Left ventricle myocardium inferior (tissue), 1 donor: ENCODE data around the gene LHB. TPM values are rescaled to one million over a fixed set of nuclear protein-coding genes. Genes with fewer than 3 reads are reported as not detected.

Experiments
- DNase-seq: peaks from one replicate; pipeline ENCODE4 v3.0.0-alpha.2; 2020
- H3K27ac ChIP-seq: fragments of 200-600 bp; replicated peaks from 2 replicates; pipeline ENCODE4 v1.8.0; 2021
- H3K27me3 ChIP-seq: fragments of 200-600 bp; 2 replicates; pipeline ENCODE4 v1.8.0; 2021; ENCODE audit warnings: low read depth
- H3K36me3 ChIP-seq: fragments of 200-600 bp; 2 replicates; pipeline ENCODE4 v1.8.0; 2021
- H3K4me1 ChIP-seq: fragments of 200-600 bp; 2 replicates; pipeline ENCODE4 v1.8.0; 2021
- H3K4me3 ChIP-seq: fragments of 200-600 bp; 2 replicates; pipeline ENCODE4 v1.8.0; 2021; ENCODE audit warnings: mild to moderate bottlenecking, moderate library complexity
- H3K9me3 ChIP-seq: fragments of 200-600 bp; replicated peaks from 2 replicates; pipeline ENCODE4 v1.8.0; 2021
- intact Hi-C: fragments of 100-400 bp; cut with micrococcal nuclease; formaldehyde crosslinking; loops from one replicate; pipeline ENCODE4 v1.11.0; 2022
- total RNA-seq: library from RNA; stranded (reverse); fragmentation: NEBNext Ultra II Directional; extraction: Animal tissue kit (Norgen Biotek cat#: 25700); gene quantifications from one replicate; pipeline ENCODE4 v1.2.1, GENCODE V29; 2021
- TF ChIP-seq, protein P1 (sequence below): fragments of 200-600 bp; IDR thresholded peaks from 2 replicates; pipeline ENCODE4 v1.8.0; 2021; ENCODE audit warnings: antibody characterized with exemption, mild to moderate bottlenecking, borderline replicate concordance
- donor health status: DM: no; HTN: yes; CAD: no; lungs with severe emphysema.

LHB gene
- total RNA-seq, 1 donor from 2014 or later, result not detected

DNA sequence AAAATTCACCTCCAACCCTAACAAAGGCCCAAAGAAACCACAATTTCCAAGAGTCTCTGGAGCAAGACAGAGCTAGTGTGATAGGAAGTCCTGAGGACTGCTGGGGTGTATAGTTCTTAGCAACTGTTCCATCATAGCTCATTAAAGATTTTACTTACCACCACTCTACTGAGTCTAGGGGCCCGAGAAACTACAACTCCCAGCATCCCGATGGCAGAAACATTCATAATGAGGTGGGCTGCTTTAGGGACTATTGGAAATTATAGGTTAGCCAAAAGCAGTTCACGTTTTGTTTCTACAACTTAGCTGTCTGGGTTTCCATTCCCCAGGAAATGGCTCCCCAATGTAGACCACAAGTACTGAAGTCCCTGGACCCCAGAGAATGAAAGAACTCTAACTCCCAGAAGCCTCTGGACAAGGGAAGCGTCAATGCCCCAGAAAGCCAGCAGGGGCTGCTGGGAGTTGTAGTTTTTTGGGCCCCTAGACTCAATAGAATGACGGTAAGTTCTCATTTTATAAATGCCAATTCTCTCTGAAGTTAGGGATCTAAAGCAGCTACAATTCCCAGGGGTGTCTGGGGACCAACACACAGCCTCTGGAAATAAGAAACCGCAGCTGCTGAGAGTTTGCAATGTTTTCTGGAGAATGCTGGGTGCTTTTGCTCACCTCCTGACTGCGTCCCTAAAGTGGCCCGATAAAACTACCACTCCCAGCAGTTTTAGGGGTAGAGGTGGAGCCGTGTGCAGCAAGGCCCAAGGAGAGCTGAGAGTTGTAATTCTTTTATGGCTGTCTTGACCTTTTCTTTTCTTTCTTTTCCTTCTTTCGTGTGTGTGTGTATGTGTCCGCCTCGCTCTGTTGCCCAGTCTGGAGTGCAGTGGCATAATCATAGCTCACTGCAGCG, 40.7 kb downstream of the LHB start:
- peaks cover 36% of the 10 kb centered on the region for H3K4me1 ChIP-seq
- no peaks in the 10 kb centered on the region for H3K9me3 ChIP-seq
- H3K27ac ChIP-seq, result peak overlapping the region; percentile 91
- peaks cover 70% of the 10 kb centered on the region for H3K36me3 ChIP-seq
- H3K27me3 ChIP-seq, result no peaks in the 10 kb centered on the region
- no peak overlapping the region for H3K4me3 ChIP-seq
- intact Hi-C loops, result no loop called here
- no peak for DNase-seq
- TF ChIP-seq, protein P1, sequence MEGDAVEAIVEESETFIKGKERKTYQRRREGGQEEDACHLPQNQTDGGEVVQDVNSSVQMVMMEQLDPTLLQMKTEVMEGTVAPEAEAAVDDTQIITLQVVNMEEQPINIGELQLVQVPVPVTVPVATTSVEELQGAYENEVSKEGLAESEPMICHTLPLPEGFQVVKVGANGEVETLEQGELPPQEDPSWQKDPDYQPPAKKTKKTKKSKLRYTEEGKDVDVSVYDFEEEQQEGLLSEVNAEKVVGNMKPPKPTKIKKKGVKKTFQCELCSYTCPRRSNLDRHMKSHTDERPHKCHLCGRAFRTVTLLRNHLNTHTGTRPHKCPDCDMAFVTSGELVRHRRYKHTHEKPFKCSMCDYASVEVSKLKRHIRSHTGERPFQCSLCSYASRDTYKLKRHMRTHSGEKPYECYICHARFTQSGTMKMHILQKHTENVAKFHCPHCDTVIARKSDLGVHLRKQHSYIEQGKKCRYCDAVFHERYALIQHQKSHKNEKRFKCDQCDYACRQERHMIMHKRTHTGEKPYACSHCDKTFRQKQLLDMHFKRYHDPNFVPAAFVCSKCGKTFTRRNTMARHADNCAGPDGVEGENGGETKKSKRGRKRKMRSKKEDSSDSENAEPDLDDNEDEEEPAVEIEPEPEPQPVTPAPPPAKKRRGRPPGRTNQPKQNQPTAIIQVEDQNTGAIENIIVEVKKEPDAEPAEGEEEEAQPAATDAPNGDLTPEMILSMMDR, result no peak

DNA sequence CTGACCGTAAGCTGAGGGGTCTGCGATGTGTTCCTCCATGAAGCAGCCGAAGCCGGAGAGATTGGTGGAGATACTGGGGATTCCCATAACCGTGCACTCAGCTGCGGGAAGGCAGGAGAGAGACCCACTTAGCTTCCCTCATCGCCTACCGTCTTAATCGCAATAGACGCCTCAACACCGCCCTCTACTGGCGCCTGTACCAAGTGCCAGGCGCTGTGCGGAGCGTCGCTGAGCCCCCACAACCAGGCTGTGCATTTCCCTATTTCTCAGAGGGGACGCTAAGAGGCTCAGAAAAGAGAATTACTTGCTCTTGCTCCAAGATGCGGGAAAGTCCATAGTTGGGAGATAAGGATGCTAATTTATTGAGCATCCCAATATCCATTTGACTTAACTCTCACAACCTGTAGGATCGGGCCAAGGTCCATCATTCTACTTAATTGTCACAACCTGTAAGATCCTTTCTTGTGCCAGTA, 45.9 kb downstream of the LHB start:
- intact Hi-C loops, result no loop called here
- Histone ChIP-seq H3K27ac (peak overlapping the region; percentile 25), H3K9me3 (no peaks in the 10 kb centered on the region), H3K27me3 (no peaks in the 10 kb centered on the region), H3K4me1 (peaks cover 53% of the 10 kb centered on the region), H3K4me3 (no peak overlapping the region), H3K36me3 (peaks cover 85% of the 10 kb centered on the region)
- peak; percentile 81 for DNase-seq
- TF ChIP-seq, protein P1, result peak; percentile 96

DNA sequence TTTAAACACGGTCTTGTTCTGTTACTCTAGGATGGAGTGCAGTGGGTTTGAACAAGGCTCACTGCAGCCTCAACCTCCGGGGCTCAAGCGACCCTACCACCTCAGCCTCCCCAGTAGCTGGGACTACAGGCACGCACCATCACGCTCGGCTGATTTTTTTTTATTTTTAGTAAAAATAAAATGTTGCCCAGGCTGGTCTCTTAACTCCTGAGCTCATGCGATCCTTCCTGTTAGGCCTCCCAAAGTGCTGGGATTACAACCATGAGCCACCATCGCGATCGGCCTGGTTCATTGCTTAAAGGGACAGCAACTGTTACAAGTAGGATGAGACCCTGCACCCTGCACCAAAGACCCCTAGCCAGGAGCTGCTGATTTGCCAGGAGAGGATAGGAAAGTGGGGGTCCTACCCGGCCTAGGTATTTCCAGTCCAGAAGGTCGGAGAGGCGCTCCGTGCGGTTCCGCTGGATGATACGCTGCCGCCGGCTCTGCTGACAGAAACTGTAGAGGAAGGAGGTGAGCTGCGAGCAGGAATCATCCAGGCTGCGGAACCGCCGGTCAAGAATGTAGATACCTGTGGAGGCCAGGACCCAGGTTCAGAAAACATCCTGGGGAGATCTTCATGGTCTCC, 46.6 kb downstream of the LHB start:
- Histone ChIP-seq H3K4me1 (peaks cover 61% of the 10 kb centered on the region), H3K9me3 (no peaks in the 10 kb centered on the region), H3K27ac (peak overlapping the region; percentile 25), H3K27me3 (no peaks in the 10 kb centered on the region), H3K4me3 (no peak overlapping the region), H3K36me3 (peaks cover 80% of the 10 kb centered on the region)
- intact Hi-C loops, result no loop called here
- TF ChIP-seq, protein P1, result no peak
- DNase-seq, result no peak

DNA sequence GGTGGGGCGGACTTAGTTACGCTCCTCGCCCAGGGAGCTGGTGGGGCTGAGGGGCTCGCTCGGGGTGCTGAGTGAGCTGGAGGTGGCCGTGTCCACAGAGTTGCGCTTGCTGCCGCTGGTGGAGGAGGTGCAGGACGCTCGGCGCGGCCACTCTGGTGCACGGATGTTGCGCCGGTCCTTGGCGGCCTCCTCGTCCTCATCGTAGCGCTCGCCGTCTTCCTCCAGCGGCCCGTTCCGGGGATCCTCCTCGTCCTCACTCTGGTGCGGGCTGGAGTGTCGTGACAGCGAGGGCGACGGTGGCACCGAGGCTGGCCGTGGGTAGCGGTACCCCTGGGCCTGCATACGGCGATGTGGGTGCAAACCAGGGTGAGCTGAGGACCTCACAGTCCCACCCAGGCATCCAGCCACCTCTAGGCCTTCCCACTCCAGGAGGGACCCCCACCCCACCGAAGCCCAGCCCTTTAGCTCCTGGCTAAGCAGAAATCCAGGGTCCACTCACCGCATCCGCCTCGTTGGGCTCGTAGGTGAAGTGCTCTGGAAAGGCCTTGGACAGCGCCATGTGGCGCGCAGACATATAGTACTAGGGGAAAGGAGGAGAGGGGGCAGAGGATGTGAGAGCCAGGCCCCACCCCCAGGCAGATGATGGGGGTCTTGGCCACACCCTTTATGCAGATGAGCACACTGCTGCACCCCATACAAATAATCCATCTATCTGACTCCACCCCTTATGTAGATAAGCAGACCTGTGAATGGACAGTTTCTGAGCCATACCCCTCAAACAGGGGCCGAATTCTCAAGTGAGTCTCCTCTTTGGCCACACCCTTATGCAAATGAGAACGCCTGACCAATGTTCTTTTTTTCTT, 47.4 kb downstream of the LHB start:
- Histone ChIP-seq H3K36me3 (peaks cover 75% of the 10 kb centered on the region), H3K4me1 (peaks cover 66% of the 10 kb centered on the region), H3K27ac (peak overlapping the region; percentile 94), H3K27me3 (no peaks in the 10 kb centered on the region), H3K9me3 (no peaks in the 10 kb centered on the region), H3K4me3 (no peak overlapping the region)
- TF ChIP-seq, protein P1, result no peak
- DNase-seq, result no peak
- intact Hi-C loops, result no loop called here

DNA sequence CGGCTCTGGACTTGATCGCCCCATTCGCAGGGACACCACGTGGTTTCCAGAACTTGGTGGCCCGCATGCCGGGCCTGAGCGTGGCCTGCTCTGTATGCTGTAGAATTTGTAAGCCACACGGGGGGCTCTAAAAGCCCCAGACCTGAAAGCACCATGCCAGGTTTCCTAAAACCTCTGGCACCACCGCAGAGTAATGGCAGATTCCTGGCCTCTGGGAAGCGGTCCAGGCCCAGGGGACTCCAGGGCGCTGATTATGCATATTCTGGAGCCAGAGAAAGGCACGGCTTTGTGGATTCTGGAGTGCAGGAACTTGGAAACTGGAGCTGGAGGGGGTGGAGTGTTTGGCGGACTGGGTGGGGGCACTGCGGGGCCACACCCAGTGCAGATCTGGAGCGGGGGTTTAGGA, 48.1 kb downstream of the LHB start:
- Histone ChIP-seq H3K36me3 (peaks cover 68% of the 10 kb centered on the region), H3K4me1 (peaks cover 73% of the 10 kb centered on the region), H3K9me3 (no peaks in the 10 kb centered on the region), H3K4me3 (no peak overlapping the region), H3K27me3 (no peaks in the 10 kb centered on the region), H3K27ac (peak overlapping the region; percentile 94)
- intact Hi-C loops, result no loop called here
- no peak for DNase-seq
- TF ChIP-seq, protein P1, result no peak
